ENCODE measurements around the gene SMARCB1.
A peak's percentile ranks its signal among the peaks of the same experiment; 100 is the strongest.

SMARCB1 gene

DNA sequence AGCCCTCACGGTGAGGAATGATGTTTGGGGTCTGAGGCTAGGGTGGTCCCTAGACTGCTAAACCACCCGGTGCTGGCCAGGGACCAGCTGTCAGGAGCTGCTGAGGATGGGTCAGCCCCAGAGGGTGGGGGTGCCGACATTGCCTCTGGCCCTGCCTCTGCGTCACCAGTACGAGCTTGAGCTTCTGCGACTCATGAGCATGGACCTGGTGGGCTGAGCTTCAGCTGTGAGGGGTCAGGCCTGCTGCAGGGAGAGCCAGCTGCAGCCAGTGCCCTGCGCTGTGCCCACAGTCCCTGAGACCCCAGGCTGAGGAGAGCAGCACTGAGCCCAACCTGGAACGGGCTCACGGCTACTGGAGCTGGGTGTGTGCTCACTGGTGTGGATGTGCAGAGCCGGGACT is 45.0 kb downstream of the SMARCB1 start:
- DNase-seq (ENCODE audit: low read depth in 3 of 3), result no peak

DNA sequence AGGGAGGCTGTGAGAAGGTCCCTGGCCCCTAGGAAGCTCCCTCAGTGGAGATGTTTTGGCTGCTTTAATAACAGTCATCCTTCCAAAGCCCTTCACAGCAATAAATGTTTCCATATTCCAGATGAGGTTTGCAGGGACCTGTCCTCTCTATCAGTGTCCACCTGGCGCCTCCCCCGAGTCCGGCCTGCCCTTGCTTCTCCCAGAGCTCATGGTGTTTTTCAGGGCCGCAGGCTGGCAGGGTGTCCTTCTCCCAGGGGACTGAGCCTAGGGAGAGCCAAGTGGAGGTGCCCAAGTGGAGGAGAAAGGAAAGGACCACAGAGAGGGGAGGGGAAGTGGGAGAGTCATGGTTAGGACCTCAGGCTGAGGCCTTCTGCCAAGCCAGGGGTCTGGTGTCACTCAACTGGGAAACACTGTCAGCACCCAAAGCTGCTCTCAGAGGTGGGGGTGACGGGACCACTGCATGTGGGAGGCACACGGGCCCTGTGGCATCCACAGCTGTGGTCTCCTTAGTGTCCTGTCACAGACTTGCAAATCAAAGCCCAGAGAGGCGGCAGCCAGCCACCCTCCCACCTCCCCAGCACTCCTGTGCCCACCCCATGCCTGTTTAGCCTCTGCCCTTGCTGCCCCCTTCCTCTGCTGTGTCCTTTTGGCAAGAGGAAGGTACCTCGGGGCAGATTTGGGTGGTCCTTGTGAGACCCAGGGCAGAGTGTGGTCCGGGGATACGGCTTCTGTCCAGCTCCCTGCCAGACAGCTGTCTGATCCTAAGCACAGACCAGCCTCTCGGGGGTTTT is 45.7 kb downstream of the SMARCB1 start:
- DNase-seq (ENCODE audit: low read depth in 3 of 3), result no peak

DNA sequence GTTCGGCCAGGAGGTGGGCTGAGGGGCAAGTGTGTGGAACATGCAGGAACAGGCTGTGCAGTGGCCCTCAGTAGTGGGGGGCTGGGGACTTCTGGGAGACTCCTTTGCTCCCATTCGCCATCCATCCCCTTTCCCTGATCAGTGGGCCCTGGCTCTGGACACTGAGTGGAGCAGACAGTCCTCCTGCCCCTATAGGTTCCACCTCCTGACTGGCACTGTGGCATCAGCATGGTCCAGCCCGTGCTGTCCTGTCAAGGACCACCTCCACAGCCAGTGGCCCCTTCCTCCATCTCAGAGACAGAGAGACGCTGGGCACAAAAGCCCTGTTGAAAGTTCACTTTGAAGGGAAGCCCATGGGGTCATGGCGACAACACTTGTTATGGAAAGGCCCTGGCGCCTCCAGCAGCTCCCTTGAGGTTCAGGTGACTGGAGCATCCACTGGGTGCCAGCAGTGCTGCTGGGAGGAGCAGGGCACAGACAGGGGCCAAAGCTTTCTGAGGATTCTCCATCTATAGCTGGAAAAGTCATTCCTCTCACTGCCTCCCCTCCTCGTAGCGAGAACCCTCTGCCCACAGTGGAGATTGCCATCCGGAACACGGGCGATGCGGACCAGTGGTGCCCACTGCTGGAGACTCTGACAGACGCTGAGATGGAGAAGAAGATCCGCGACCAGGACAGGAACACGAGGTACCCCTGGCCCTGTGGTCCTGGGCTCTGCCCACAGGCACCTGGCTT is 46.4 kb downstream of the SMARCB1 start:
- no peak for DNase-seq (ENCODE audit: low read depth in 3 of 3)

DNA sequence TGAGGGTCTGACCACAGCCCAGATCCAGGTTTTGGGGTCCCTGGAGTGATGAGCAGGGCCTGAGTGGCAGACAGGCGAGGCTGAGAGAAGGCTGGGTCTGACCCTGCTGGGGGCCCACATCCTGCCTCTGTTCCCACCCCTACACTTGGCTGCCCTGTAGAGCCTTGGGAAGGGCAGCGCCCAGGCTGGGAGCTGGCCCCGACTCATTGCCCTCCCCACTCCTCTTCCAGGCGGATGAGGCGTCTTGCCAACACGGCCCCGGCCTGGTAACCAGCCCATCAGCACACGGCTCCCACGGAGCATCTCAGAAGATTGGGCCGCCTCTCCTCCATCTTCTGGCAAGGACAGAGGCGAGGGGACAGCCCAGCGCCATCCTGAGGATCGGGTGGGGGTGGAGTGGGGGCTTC is 47.1 kb downstream of the SMARCB1 start:
- DNase-seq (ENCODE audit: low read depth in 3 of 3), result no peak

DNA sequence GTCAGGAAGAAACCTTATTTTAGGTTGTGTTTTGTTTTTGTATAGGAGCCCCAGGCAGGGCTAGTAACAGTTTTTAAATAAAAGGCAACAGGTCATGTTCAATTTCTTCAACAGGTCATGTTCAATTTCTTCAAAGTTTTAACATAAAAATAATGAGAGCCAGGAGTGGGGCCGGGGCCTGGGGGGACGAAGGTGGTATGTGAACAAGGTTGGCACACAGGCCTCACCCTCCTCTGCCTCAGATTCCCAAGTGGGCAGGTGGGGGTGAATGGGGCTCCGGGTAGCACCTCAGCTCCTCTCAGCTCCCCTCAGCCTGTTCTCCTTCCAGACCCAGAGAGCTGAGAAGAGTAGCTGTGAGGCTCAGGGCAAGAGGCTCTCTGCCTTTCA is 47.6 kb downstream of the SMARCB1 start:
- DNase-seq (ENCODE audit: low read depth in 3 of 3), result no peak

DNA sequence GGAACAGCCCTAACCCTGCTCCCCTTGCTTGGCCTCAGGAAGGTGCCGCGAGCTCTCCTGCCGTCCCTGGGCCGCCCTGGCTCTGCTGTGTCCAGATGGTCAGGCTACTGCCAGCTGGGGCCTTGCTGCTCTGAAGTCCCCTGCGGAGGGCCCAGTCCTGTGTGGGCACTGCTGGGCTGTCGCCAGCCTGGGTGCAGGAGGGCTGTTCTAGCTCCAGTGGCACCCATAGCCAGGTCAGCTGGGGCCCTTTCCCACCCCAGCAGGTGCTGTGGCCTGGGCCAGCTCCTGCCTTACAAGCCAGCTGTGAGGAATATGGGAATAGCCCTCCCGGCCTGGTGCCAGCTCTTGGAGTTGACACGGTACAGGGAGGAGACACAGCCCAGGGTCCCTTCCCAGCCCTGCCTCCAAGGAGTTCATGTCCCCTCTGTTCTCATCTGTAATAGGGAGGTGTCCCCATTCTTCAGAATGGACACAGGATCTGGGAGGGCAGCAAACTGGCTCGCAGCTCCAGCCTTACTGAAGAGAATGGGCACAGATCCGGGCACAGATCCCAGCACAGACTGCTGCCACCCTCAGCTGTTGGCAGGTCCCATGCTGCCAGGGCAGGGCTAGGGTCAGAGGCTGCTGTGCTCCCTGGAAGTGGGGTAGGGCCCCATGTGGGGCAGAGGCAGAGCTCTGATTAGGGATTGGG is 48.2 kb downstream of the SMARCB1 start:
- no peak for DNase-seq (ENCODE audit: low read depth in 3 of 3)

DNA sequence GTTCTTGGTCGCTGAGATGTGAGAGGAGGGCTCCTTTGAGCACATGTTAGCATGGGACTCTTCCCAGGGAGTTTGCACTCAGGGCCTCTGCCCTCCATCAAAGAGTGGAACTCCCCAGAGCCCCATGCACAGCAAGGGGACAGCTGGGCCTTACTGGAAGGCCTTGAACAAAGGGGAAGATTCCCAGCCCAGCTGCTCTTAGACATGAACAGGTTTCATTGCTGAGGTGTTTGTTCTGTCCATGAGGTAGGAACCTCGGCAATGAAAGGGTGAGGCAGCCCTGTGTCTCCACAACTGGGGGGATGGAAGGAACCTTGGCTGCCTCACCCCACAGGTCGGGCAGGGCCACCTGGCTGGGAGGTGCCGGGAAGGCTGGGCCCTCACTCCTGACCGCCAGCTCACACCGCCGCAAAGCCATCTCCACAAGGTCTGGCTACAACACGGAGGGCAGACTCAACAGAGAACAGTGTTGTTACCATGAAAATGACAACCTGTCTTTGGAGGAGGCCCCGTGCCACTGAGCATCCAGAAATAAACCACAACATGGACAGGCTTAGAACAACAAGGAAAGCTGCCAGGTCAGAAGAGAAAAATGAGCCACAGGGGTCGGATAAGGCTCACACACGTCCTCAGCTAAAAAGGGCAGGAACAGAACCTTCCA is 48.8 kb downstream of the SMARCB1 start:
- DNase-seq (ENCODE audit: low read depth in 3 of 3), result no peak

DNA sequence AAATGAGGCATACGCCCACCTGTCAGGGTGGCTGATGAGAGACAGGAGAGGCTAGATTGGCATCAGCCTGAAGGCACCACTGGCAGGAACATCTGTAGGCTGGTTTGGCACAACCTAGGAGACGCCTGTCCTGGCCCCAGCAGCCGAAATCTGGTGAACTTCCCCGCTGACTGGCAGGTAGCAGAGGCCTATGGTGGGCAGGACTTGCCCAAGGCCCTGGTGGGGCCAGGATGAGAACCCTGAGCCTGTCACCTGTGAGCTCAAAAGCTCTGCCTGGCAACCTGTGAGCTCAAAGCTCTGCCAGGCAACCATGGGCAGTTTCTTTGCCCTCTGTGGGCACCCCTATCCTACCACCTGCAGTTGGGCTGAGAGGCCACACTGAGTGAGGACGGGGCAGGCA is 49.5 kb downstream of the SMARCB1 start:
- DNase-seq (ENCODE audit: low read depth in 3 of 3), result no peak

DNA sequence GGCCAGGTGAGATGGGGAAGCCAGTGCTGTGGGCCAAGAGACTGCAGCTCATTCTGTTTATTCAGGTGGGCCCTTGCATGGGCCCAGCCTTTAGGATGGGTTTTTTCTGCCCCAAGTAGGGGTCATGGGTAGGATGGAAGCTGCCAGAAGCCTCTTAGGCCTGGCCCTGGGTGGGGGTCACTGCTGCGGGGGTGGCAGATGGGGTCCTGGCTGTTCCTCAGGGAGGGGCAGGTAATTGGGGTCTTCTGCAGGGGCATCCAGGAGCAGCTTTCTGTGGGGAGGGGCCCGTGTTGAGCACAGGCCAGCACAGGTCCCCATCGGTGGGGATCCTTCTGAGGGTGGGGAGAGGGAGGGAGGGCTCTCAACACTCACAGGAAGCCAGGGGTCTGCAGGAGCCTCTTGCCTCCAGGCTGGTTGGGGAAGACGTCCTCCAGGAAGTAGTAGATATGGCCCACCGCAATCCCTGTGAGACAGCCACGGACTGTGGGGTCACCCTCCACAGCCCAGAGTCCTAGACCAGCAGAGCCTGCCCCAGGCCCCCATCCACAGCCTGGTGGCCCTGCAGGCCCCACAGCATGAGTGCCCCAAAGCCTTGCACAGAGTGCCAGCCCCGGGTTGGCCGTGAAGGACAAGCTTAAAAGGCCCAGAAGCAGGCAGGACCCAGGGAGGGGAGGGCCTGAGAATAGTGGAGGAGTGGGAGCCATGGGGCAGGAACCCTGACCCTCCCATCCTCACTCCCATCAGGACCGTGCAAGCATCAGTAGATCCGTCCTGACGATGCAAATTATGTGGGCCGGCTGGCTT is 50.1 kb downstream of the SMARCB1 start:
- no peak for DNase-seq (ENCODE audit: low read depth in 3 of 3)

DNA sequence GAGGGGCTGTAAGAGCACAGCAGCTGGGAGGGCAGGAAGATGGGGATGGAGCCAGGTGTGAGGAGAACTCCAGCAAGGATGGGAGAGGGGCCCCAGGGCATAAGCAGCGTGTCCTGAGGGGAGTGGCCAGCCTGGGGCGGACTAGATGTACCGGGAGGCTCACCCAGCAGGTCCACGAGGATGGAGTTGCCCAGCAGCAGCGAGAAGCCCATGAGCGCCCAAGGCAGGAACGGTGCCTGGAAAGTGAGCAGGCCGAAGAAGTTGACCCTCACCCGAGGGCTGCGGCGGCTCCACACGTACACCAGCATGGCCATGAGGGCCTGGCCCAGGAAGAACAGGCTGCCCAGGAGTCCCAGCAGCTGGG is 50.7 kb downstream of the SMARCB1 start:
- DNase-seq (ENCODE audit: low read depth in 3 of 3), result no peak

DNA sequence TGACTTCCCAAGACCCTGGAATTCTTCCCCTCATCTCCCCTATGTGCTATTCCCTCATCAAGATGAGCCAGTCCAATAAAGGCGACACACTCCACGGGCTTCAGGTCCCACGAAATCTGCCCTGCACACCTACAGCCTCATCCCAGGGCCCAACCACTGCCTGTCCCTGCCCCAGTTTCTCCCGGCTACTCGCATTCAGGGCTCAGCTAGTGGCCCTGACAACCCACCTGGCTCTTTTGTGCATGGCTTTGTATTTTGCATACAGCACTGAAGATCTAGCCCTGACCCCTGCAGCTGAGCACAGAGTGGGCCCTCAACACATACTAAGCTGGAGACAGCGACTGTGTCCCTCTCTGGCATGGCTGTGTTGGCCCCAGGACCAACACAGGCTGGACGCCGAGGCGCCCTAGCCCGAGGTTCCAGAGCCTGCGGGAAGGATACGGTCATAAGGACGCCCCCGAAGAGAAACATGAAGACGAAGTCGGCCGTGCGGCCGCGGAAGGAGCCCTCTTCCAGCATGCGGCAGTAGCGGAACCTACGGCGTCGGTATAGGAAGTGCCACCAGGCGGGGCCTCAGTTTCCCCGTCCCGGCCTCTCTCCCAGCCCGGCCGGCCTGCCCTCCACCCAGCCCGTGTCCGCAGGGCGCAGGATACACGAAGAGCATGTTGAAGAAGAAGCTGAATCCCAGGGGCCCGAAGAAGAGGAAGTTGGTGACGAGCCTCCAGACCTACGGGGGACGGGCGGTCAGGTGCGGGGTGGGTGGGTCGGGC is 51.3 kb downstream of the SMARCB1 start:
- DNase-seq (ENCODE audit: low read depth in 3 of 3), result no peak

DNA sequence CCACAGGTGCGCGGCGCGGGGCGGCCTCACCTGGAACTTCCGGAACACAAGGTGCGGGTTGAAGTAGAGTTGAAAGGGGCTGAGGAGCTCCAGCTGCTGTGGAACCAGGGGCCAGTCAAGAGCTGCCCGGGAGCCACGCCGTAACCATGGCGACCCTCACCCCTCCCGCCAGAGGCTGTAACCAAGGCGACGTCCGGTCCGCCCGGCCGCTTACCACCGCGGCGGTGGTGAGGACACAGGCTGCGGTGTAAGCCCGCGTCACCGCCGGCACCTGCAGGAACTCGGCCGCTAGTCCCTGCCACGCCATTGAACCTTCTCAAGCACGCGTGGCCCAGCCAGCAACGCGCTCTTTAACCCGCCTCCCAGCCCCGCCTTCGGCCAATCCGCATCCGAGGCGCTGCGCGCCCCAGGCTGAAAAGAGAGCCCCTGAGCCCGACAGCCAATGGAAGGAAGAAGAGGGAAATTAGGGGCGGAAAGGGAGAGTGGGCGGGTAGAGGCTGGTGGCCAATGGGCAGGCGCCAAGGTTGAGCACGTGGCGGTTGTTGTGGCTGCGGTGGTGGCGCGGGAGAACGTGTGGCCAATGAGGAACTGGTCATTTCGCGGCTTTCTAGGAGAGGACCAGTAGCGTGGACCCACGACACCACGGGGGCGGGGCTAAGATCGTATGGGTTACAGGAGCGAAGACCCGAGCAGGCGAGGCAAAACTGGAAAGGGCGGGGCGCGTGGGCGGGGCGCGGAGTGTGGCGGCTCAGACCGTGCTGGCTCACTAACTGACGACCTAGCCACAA is 52.1 kb downstream of the SMARCB1 start, which contains the start of gene DERL3:
Gene DERL3, minus strand, starts transcription at position 326 of the 788 bp plus-strand sequence. Its CDS starts 19 bp downstream, at position 307.
- peak; percentile 95 to 99 (median 95) for DNase-seq (ENCODE audit: low read depth in 3 of 3)

DNA sequence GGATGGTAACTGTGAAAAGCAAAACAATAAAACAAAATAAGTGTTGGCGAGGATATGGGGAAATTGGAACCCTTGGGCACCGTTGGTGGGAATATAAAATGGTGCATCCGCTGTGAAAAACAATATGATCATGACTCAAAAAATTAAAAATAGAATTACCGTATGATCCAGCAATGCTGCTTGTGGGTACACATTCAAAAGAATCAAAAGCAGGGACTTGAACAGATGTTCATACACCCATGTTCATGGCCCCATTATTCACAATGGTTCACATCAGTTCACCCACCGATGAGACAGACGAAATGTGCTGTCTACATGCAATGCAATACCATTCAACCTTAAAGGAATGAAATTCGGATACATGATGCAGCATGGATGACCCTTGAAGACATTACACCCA is 53.3 kb downstream of the SMARCB1 start:
- DNase-seq (ENCODE audit: low read depth in 3 of 3), result no peak

DNA sequence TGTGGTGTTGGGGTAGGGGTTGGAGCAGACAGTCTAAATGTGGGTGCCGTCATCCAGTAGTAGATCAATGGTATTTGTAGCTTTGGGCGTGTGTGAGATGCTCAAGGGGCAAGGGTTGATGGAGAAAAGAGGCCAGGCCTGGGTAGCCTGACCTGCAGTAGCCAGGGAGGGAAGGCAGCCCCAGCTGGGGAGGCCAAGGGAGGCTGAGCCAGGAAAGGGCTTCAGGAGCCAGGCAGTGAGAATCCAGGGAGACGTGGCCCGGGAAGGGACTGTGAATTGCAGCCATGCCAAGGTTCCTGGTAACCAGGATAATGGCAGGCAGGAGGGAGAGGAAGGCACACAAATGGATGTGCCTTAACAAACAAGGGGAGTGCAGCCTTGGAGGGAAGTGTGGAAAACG is 54.5 kb downstream of the SMARCB1 start:
- DNase-seq (ENCODE audit: low read depth in 3 of 3), result no peak

DNA sequence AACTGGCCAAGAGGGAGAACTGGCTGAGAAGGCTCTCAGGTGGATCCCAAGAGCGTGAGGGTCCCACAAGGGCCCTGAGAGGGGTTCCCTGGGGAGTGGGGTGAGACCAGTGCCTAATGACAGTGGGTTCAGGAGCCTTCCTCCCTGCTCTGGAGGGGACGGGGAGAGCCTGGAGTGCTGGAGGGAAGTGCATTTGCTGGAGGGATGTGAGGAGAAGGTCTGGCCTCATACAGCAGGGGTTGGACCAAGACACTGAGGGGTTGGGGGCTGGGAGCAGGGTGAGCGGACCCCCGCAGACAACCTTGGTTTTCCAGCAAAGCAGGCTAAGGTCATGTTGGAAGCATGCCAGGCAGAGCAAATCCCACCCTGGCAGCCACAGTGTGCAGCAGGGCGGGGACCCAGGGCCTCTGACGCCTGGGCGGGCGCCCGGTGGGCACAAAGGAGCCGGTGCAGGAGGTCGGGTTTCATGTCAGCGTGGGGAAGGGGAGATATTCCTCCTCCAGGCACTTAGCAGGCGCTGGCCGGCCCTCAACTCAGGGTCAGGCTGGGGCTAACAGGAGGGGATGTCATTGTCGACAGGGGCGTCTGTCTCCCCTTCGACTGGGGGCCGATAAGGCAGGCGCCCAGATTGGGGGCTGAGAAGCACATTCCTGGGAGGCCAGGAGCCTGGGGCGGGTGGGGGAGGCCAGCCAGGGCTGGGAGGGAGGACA is 55.1 kb downstream of the SMARCB1 start:
- no peak for DNase-seq (ENCODE audit: low read depth in 3 of 3)

DNA sequence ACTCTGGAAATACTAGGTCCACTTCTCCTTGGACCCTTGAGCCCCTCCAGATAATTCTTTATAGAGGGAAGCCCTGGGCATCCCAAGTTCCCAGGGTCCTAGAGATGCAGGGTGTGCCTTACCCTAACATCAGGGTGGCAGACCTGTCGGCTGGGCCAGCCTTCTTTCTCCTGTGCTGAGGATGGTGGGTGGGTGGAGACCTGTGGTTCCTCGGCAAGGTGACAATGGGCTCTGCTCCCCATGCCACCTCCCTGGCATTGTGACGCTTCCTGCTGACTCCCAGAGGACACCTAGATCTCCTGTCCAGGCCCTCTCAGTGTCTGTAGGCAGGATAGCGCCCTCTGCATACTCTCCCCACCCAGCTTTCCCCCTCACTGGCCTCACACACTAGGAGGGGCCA is 55.8 kb downstream of the SMARCB1 start:
- DNase-seq (ENCODE audit: low read depth in 3 of 3), result no peak

DNA sequence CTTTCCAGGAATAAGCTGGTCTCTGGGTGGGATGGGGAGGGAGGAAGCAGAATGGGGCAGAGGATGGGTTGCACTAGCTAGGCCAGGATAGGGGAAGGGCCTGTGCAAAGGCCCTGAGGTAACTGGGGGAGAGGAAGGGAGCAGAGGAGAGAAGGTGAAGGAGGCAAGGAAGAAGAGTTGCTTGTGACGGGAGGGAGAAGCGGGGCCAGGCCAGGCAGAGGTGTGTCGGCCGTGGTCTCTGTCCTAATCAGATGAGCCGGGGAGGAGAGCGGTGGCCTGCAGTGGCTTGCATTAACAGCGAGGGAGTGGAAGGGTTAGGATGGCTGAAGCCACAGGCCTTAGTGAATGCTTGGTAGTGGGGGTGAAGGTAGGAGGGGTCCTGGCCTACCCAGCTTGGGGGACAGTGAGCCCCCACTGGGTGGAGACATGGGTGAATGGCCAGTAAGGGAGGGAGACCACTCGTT is 58.0 kb downstream of the SMARCB1 start:
- no peak for DNase-seq (ENCODE audit: low read depth in 3 of 3)

DNA sequence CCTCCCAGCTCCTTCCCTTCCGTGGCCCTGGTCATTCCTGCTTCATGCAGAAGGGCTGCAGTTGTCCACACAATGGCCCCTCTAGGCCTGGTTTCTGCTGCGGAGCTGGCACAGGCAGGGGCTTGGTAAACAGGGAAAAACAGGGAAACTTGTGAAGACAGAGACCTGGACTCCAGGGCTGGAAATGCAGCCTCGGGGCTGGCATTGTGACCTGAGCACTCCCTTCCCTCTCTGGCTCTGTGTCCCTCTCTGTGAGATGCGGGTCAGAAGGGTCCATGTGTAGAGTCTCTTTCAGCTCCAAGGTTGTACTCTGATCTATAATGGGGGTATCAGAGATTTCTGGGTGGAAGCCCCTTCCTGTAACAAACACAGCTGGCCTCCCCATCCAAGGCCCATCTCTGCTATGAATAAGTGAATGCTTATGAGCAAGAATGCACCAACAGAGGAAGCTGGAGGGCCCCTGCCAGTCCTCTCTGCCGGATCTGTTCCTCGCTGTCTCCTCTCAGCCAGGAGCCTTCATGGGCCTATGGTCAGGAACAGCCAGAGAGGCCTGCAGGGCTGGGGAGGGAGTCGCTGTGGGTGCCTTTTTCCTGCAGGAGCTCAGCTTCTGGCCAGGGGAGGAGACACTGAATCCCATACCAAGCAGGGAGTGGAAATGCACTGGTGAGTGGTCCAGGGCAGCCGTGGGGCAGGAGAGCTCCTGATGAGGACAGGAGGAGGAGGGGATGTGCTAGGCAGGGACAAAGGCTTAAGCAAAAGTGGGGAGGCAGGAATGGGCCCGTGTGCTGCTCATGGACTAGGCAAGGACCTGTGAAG is 58.7 kb downstream of the SMARCB1 start:
- no peak for DNase-seq (ENCODE audit: low read depth in 3 of 3)

Measured in stimulated activated CD4-positive, alpha-beta T cell treated with anti-CD3 and anti-CD28 coated beads, TNF-alpha, amount 100 ng/mL, for 48 hours (primary cell).